Measurements from ENCODE around the gene EMC9.

DNA sequence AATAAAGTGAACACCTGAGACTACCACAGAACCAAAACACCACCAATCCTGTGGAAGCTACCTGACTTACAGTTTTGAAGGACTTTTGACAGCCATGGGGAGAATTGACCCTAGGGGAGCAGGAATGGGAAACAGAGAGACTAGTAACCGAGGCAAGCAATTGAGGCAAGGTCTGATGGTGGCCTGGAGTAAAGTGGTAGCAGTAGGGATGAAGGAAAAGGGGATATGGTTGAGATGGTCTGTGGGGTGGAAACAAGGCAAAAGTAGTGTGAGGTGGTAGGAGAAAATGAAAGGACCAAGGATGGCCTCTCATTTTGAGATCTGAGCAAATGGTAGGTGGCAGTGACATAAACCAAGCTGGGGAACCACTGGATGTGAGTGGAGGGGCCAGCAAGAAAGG, 15.4 kb upstream of the EMC9 start:
- TF ChIP-seq, protein P1, sequence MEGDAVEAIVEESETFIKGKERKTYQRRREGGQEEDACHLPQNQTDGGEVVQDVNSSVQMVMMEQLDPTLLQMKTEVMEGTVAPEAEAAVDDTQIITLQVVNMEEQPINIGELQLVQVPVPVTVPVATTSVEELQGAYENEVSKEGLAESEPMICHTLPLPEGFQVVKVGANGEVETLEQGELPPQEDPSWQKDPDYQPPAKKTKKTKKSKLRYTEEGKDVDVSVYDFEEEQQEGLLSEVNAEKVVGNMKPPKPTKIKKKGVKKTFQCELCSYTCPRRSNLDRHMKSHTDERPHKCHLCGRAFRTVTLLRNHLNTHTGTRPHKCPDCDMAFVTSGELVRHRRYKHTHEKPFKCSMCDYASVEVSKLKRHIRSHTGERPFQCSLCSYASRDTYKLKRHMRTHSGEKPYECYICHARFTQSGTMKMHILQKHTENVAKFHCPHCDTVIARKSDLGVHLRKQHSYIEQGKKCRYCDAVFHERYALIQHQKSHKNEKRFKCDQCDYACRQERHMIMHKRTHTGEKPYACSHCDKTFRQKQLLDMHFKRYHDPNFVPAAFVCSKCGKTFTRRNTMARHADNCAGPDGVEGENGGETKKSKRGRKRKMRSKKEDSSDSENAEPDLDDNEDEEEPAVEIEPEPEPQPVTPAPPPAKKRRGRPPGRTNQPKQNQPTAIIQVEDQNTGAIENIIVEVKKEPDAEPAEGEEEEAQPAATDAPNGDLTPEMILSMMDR (optimal IDR thresholded peaks at IDR 0.05 in 1 of 3, IDR thresholded peaks at IDR 0.05 in 1 of 3, conservative IDR thresholded peaks at IDR 0.05 in 1 of 3; ENCODE audit: extremely low read depth in 1 of 3, insufficient read depth in 2 of 3, low read length in 3 of 3): no peak
- no peak for TF ChIP-seq EZH2 (IDR thresholded peaks at IDR 0.05; ENCODE audit: low read length)
